Endothelial cell of umbilical vein (primary cell): ENCODE results near the gene ANO7. TPM values are rescaled to one million over a fixed set of nuclear protein-coding genes. Genes with fewer than 3 reads are reported as not detected.

Source experiments
- BruUV-seq: library from RNA; stranded (reverse); fragments of 400-500 nt; replicated peaks from 2 replicates; lab custom pipeline; 2021; lab: Mats Ljungman, UMichigan
- CTCF ChIA-PET: fragments of 300-600, 350-600 bp; sonication (Branson Sonifier 250); formaldehyde crosslinking; loops from one replicate; lab custom pipeline; 2021; ENCODE audit warnings: antibody characterized with exemption, inconsistent platforms; lab: Charles Lee
- POLR2A ChIA-PET: fragments of 300-600, 350-600 bp; sonication (Branson Sonifier 250); formaldehyde crosslinking; loops from one replicate; lab custom pipeline; 2021; ENCODE audit warnings: antibody characterized with exemption, inconsistent platforms; lab: Charles Lee
- DNase-seq: peaks from one replicate; pipeline ENCODE4 v3.0.0-alpha.2; 2011; ENCODE audit warnings: low read depth, low spot score
- FAIRE-seq: peaks from 2 replicates; lab custom pipeline; 2011; peaks lifted over from hg19 to GRCh38; lab: Jason Lieb, UNC
- H2AFZ ChIP-seq: 2 replicates; pipeline ENCODE4 v1.6.0; 2012; ENCODE audit warnings: low read depth, low read length, control low read depth, inconsistent platforms
- H3K27ac ChIP-seq: 2 replicates; pipeline ENCODE4 v1.5.1; 2011; ENCODE audit warnings: low read depth, mild to moderate bottlenecking, control low read depth, low read length, moderate library complexity; ENCODE audit not compliant: insufficient read depth
- H3K27me3 ChIP-seq, 2 experiments: 2 replicates each; pipeline versions ENCODE4 v1.6.0 to v1.6.1; 2011; ENCODE audit warnings: low read length in 2 of 2, mixed read lengths in 1 of 2; ENCODE audit not compliant: control insufficient read depth in 2 of 2, insufficient read depth in 2 of 2
- H3K36me3 ChIP-seq, 2 experiments: 2 replicates in 1 of 2; 3 replicates in 1 of 2; pipeline ENCODE4 v1.5.1; 2011; ENCODE audit warnings: low read length in 2 of 2, mild to moderate bottlenecking in 1 of 2, moderate library complexity in 1 of 2; ENCODE audit not compliant: control insufficient read depth in 2 of 2, insufficient read depth in 2 of 2; ENCODE audit errors: extremely low read depth in 1 of 2
- H3K4me1 ChIP-seq: 3 replicates; pipeline ENCODE4 v1.5.1; 2011; ENCODE audit warnings: mild to moderate bottlenecking, low read length; ENCODE audit not compliant: control insufficient read depth, insufficient read depth; ENCODE audit errors: extremely low read depth
- H3K4me2 ChIP-seq: 2 replicates; pipeline ENCODE4 v1.6.1; 2011; ENCODE audit warnings: low read length, control low read depth, mixed read lengths; ENCODE audit not compliant: insufficient read depth
- H3K4me3 ChIP-seq, 3 experiments: fragments of 200-600 bp in 1 of 3; sonication (generic), shearing (Covaris generic) in 1 of 3; replicated peaks in 1 of 3; 2 replicates each; pipeline ENCODE4 v1.5.1; 2011 to 2016; ENCODE audit warnings: control low read depth in 3 of 3, low read length in 3 of 3, mild to moderate bottlenecking in 2 of 3, inconsistent platforms in 1 of 3, low read depth in 1 of 3, moderate library complexity in 1 of 3; ENCODE audit not compliant: insufficient read depth in 1 of 3
- H3K79me2 ChIP-seq: 2 replicates; pipeline ENCODE4 v1.6.0; 2012; ENCODE audit warnings: low read length, inconsistent platforms; ENCODE audit not compliant: control insufficient read depth, insufficient read depth
- H3K9ac ChIP-seq: replicated peaks from 2 replicates; pipeline ENCODE3; 2011; ENCODE audit warnings: low read length, control low read depth; ENCODE audit not compliant: insufficient read depth; ENCODE audit errors: extremely low read depth
- H3K9me1 ChIP-seq: replicated peaks from 3 replicates; pipeline ENCODE4 v1.6.0; 2011; ENCODE audit warnings: mild to moderate bottlenecking, low read length; ENCODE audit not compliant: control insufficient read depth, insufficient read depth; ENCODE audit errors: extremely low read depth
- H3K9me3 ChIP-seq: replicated peaks from 2 replicates; pipeline ENCODE4 v1.5.1; 2012; ENCODE audit warnings: low read length, inconsistent platforms; ENCODE audit not compliant: control insufficient read depth, insufficient read depth
- H4K20me1 ChIP-seq: replicated peaks from 2 replicates; pipeline ENCODE3; 2011; ENCODE audit warnings: mild to moderate bottlenecking, low read length; ENCODE audit not compliant: control insufficient read depth, insufficient read depth; ENCODE audit errors: extremely low read depth
- EZH2 ChIP-seq: IDR thresholded peaks from 2 replicates; pipeline ENCODE4 v1.6.1; 2012; ENCODE audit warnings: borderline replicate concordance, low read depth, mild to moderate bottlenecking, moderate library complexity, low read length, inconsistent platforms; ENCODE audit not compliant: severe bottlenecking
- FOS ChIP-seq: IDR thresholded peaks from 2 replicates; pipeline ENCODE4 v1.6.1; 2011; ENCODE audit warnings: mild to moderate bottlenecking, low read length, moderate library complexity, borderline replicate concordance; ENCODE audit not compliant: insufficient read depth
- GATA2 ChIP-seq: IDR thresholded peaks from 2 replicates; pipeline ENCODE4 v1.7.0; 2011; ENCODE audit warnings: low read depth, mild to moderate bottlenecking, moderate library complexity, mixed read lengths, low read length; ENCODE audit not compliant: insufficient read length, insufficient read depth
- JUN ChIP-seq: IDR thresholded peaks from 2 replicates; pipeline ENCODE4 v1.6.1; 2011; ENCODE audit warnings: borderline replicate concordance, low read depth; ENCODE audit not compliant: insufficient read length, insufficient read depth
- MAX ChIP-seq: IDR thresholded peaks from 2 replicates; pipeline ENCODE4 v1.6.1; 2011; ENCODE audit not compliant: insufficient read depth, insufficient read length
- MYC ChIP-seq: IDR thresholded peaks from one replicate; pipeline ENCODE4 v1.6.1; 2011; ENCODE audit warnings: mild to moderate bottlenecking, low read depth, low read length
- POLR2A ChIP-seq: IDR thresholded peaks from 2 replicates; pipeline ENCODE4 v1.6.1; 2012; ENCODE audit warnings: low read depth, mild to moderate bottlenecking, control low read depth, low read length
- POLR2AphosphoS5 ChIP-seq: IDR thresholded peaks from 2 replicates; pipeline ENCODE4 v1.6.1; 2012; ENCODE audit warnings: low read depth, mild to moderate bottlenecking, control low read depth, low read length, moderate library complexity; ENCODE audit not compliant: insufficient read depth
- dilution Hi-C: fragments of 300-500 bp; cut with MboI; formaldehyde crosslinking; loops from one replicate; pipeline ENCODE4 v1.15.0; 2019; ENCODE audit warnings: low sequenced_read_pairs; ENCODE audit not compliant: extremely low pct_ligation_motif_present
- intact Hi-C: fragments of 100-400 bp; cut with micrococcal nuclease; formaldehyde crosslinking; loops from one replicate; pipeline ENCODE4 v1.10.0; 2022
- polyA plus RNA-seq, 4 experiments: library from polyadenylated mRNA; depleted of rRNA in 3 of 4; stranded (reverse) in 3 of 4; unstranded in 1 of 4; fragments of >200 nt; gene quantifications; 2 replicates each; pipeline versions ENCODE4 v1.2.1 to v1.2.3, GENCODE V29; 2011 to 2012; ENCODE audit warnings: missing spikeins in 1 of 4
- total RNA-seq: library from RNA; stranded (reverse); gene quantifications from 2 replicates; pipeline ENCODE4 v1.2.3, GENCODE V29; 2021
- TF ChIP-seq, protein P1 (sequence below), 2 donors: IDR thresholded peaks; 1 replicate in 1 of 2; 2 replicates in 1 of 2; pipeline ENCODE4 v1.5.1; 2011; ENCODE audit warnings: low read length in 2 of 2, mild to moderate bottlenecking in 2 of 2, moderate library complexity in 2 of 2, control low read depth in 1 of 2, inconsistent platforms in 1 of 2, low read depth in 1 of 2; ENCODE audit not compliant: insufficient read depth in 1 of 2; ENCODE audit errors: extremely low read depth in 1 of 2

Gene ANO7
- total and polyA plus RNA-seq, 2 donors (not counting 3 experiments of a cell fraction or from before 2014, with no cell fraction given) = 0.81 to 2.5 TPM

GRCh38 chr2:241141214-241141770 lies 47.2 kb upstream of the ANO7 start:
- H4K20me1 ChIP-seq = no peaks in the 10 kb centered on the region
- TF ChIP-seq POLR2A (no peak), MAX (no peak), MYC (no peak), JUN (no peak), EZH2 (no peak), FOS (no peak), POLR2AphosphoS5 (no peak), GATA2 (no peak)
- TF ChIP-seq, protein P1, sequence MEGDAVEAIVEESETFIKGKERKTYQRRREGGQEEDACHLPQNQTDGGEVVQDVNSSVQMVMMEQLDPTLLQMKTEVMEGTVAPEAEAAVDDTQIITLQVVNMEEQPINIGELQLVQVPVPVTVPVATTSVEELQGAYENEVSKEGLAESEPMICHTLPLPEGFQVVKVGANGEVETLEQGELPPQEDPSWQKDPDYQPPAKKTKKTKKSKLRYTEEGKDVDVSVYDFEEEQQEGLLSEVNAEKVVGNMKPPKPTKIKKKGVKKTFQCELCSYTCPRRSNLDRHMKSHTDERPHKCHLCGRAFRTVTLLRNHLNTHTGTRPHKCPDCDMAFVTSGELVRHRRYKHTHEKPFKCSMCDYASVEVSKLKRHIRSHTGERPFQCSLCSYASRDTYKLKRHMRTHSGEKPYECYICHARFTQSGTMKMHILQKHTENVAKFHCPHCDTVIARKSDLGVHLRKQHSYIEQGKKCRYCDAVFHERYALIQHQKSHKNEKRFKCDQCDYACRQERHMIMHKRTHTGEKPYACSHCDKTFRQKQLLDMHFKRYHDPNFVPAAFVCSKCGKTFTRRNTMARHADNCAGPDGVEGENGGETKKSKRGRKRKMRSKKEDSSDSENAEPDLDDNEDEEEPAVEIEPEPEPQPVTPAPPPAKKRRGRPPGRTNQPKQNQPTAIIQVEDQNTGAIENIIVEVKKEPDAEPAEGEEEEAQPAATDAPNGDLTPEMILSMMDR (IDR thresholded peaks at IDR 0.05; ENCODE audit: extremely low read depth in 1 of 2, insufficient read depth in 1 of 2, low read depth in 1 of 2, low read length in 2 of 2) = no peak
- FAIRE-seq (no peak), DNase-seq (no peak)
- no peaks in the 10 kb centered on the region for H3K4me1 ChIP-seq
- H3K79me2 ChIP-seq = no peaks in the 10 kb centered on the region
- H2AFZ ChIP-seq = no peak overlapping the region
- H3K9ac ChIP-seq = no peak overlapping the region
- no peaks in the 10 kb centered on the region for H3K27me3 ChIP-seq
- H3K9me1 ChIP-seq = no peaks in the 10 kb centered on the region
- BruUV-seq = no TSS peak
- H3K27ac ChIP-seq = no peak overlapping the region
- dilution Hi-C loops (no loop called here), intact Hi-C loops (loop anchor here (10.0 kb wide), 1 partner anchor 286 kb away; no protein-coding TSS in a partner anchor)
- no peak overlapping the region for H3K4me2 ChIP-seq
- ChIA-PET POLR2A (no interaction called here), CTCF (no interaction called here)
- H3K4me3 ChIP-seq = no peak overlapping the region
- H3K36me3 ChIP-seq = peaks cover 0 to 3% of the 10 kb centered on the region in 2 experiments
- H3K9me3 ChIP-seq = no peaks in the 10 kb centered on the region
